HepG2 (cell line): Measurements from ENCODE around the gene SOS2. TPM values are rescaled to one million over a fixed set of nuclear protein-coding genes. Genes with fewer than 3 reads are reported as not detected.

Source experiments
- CENPT ChIP-seq: sonication (generic); formaldehyde crosslinking; IDR thresholded peaks from 2 replicates; pipeline ENCODE4 v1.8.0; 2022; ENCODE audit warnings: low read depth, mild to moderate bottlenecking, moderate library complexity, missing genetic modification reagents
- EZH2 ChIP-seq: conservative IDR thresholded peaks from 2 replicates; pipeline ENCODE4 v1.6.1; 2012; ENCODE audit warnings: mild to moderate bottlenecking, low read depth, low read length, moderate library complexity
- MATR3 ChIP-seq: sonication (generic); formaldehyde crosslinking; IDR thresholded peaks from 2 replicates; pipeline ENCODE4 v1.4.0; 2020; ENCODE audit warnings: missing genetic modification reagents
- MED13 ChIP-seq: sonication (generic); formaldehyde crosslinking; IDR thresholded peaks from 2 replicates; pipeline ENCODE4 v1.5.0; 2020; ENCODE audit warnings: missing genetic modification reagents
- NFE2L1 ChIP-seq: sonication (generic); formaldehyde crosslinking; IDR thresholded peaks from 2 replicates; pipeline ENCODE4 v1.4.0; 2020; ENCODE audit warnings: missing genetic modification reagents, mild to moderate bottlenecking, borderline replicate concordance
- RFX1 ChIP-seq: fragments of 450-650 bp; IDR thresholded peaks from 2 replicates; pipeline ENCODE4 v1.6.1; 2017
- SMAD1 ChIP-seq: sonication (generic); formaldehyde crosslinking; IDR thresholded peaks from 2 replicates; pipeline ENCODE4 v1.4.0; 2020; ENCODE audit warnings: missing genetic modification reagents, low read depth, mild to moderate bottlenecking, borderline replicate concordance
- SPEN ChIP-seq: sonication (generic); formaldehyde crosslinking; IDR thresholded peaks from 2 replicates; pipeline ENCODE4 v1.5.1; 2020; ENCODE audit warnings: low read depth, mild to moderate bottlenecking, missing genetic modification reagents
- TBX2 ChIP-seq: sonication (generic); formaldehyde crosslinking; IDR thresholded peaks from 2 replicates; pipeline ENCODE4 v1.5.0; 2020; ENCODE audit warnings: missing genetic modification reagents, mild to moderate bottlenecking, borderline replicate concordance
- ZBTB1 ChIP-seq: sonication (generic); formaldehyde crosslinking; IDR thresholded peaks from 2 replicates; pipeline ENCODE4 v1.4.0; 2020; ENCODE audit warnings: missing genetic modification reagents, borderline replicate concordance
- ZFP41 ChIP-seq: sonication (generic); formaldehyde crosslinking; IDR thresholded peaks from 2 replicates; pipeline ENCODE4 v1.4.0; 2020; ENCODE audit warnings: mild to moderate bottlenecking, missing genetic modification reagents, borderline replicate concordance
- ZMAT3 ChIP-seq: sonication (generic); formaldehyde crosslinking; conservative IDR thresholded peaks from 2 replicates; pipeline ENCODE4 v1.7.0; 2021; ENCODE audit warnings: missing genetic modification reagents
- ZNF17 ChIP-seq: sonication (generic); formaldehyde crosslinking; IDR thresholded peaks from 2 replicates; pipeline ENCODE4 v1.5.0; 2020; ENCODE audit warnings: mild to moderate bottlenecking, missing genetic modification reagents
- ZNF205 ChIP-seq: IDR thresholded peaks from 2 replicates; pipeline ENCODE4 v1.6.1; 2018; ENCODE audit warnings: missing biosample characterization, missing genetic modification reagents
- ZNF30 ChIP-seq: sonication (generic); formaldehyde crosslinking; IDR thresholded peaks from 2 replicates; pipeline ENCODE4 v1.5.0; 2020; ENCODE audit warnings: mild to moderate bottlenecking, missing genetic modification reagents
- ZNF430 ChIP-seq: sonication (generic); formaldehyde crosslinking; IDR thresholded peaks from 2 replicates; pipeline ENCODE4 v1.9.0; 2021; ENCODE audit warnings: mild to moderate bottlenecking, missing genetic modification reagents
- ZNF670 ChIP-seq: sonication (generic); formaldehyde crosslinking; IDR thresholded peaks from 2 replicates; pipeline ENCODE4 v1.8.0; 2022; ENCODE audit warnings: mild to moderate bottlenecking, missing genetic modification reagents, borderline replicate concordance
- ZNF7 ChIP-seq: IDR thresholded peaks from 2 replicates; pipeline ENCODE4 v1.6.1; 2016; ENCODE audit warnings: missing biosample characterization, missing genetic modification reagents
- polyA plus RNA-seq, 8 experiments: library from polyadenylated mRNA; depleted of rRNA in 3 of 8; stranded (reverse) in 7 of 8; unstranded in 1 of 8; fragments of >200 nt; fragmentation: Illumina TruSeq in 4 of 8; extraction: Trizol in 4 of 8; gene quantifications; 2 replicates each; pipeline versions ENCODE4 v1.2.1 to v1.2.3, GENCODE V29; 2011 to 2016; ENCODE audit warnings: low read depth in 4 of 8, missing spikeins in 1 of 8, mixed read lengths in 1 of 8; ENCODE audit not compliant: insufficient read depth in 1 of 8
- total RNA-seq, 5 experiments: library from RNA; depleted of rRNA; stranded (reverse); fragments of >200 nt; fragmentation: Illumina TruSeq; extraction: Trizol; gene quantifications; 2 replicates each; pipeline ENCODE4 v1.2.3, GENCODE V29; 2016; ENCODE audit warnings: low read depth in 1 of 5
- TF ChIP-seq, protein P1 (sequence below): sonication (generic); formaldehyde crosslinking; IDR thresholded peaks from 2 replicates; pipeline ENCODE4 v1.4.0; 2020; ENCODE audit warnings: mild to moderate bottlenecking, missing genetic modification reagents
- TF ChIP-seq, protein P2 (sequence below): sonication (generic); formaldehyde crosslinking; IDR thresholded peaks from 2 replicates; pipeline ENCODE4 v1.5.1; 2020; ENCODE audit warnings: mild to moderate bottlenecking, moderate library complexity, missing genetic modification reagents
- TF ChIP-seq, protein P3 (sequence below): sonication (generic); formaldehyde crosslinking; IDR thresholded peaks from 2 replicates; pipeline ENCODE4 v1.4.0; 2020; ENCODE audit warnings: missing genetic modification reagents, mild to moderate bottlenecking, borderline replicate concordance
- TF ChIP-seq, protein P4 (sequence below): conservative IDR thresholded peaks from 2 replicates; pipeline ENCODE4 v1.6.1; 2018; ENCODE audit warnings: missing genetic modification reagents

SOS2 gene
- total and polyA plus RNA-seq, 2 of the 13 experiments (the other 11 are each of a cell fraction or from before 2014, with no cell fraction given): 9.3 to 12.1 TPM

DNA sequence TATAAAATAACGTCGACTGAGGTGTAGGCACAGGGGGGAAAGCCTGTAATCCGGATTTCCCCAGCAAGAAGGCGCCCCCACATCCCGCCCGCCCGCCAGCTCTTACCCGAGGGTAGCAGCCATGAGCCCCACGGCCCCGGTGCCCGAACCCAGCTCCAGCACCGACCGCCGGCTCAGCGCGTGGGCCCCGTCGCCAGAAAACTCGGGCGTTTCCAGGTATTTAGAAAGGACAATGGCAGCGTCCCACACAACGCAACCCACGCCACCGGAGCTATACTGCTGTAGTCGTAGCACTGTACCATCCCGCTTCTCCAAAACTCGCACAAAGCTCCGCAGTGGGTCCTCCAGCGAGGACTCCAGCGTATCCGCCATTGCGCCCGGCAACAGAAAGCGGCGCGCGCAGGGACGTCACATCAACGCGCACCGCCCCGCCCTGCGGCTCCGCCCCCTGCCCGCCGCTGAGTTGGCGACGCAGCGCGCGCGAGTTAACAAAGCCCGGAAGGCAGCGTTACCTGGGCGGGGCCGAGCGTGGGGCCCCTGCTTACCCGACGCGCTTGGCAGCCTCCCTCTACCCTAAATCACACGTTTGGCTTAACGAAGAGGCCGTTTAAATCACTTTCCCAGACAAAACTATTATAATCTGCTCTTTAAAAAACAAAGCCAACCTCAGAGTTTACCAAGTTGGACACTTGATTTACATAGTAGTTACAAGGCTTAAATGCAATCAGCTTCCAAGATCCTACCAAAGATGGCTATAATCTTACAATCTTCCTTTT is 115.0 kb downstream of the SOS2 start, which contains the start of gene VCPKMT (continued):
- no peak for TF ChIP-seq CENPT (CRISPR knock-in tag)
- TF ChIP-seq SPEN: peak; percentile 91
- TF ChIP-seq, protein P1, sequence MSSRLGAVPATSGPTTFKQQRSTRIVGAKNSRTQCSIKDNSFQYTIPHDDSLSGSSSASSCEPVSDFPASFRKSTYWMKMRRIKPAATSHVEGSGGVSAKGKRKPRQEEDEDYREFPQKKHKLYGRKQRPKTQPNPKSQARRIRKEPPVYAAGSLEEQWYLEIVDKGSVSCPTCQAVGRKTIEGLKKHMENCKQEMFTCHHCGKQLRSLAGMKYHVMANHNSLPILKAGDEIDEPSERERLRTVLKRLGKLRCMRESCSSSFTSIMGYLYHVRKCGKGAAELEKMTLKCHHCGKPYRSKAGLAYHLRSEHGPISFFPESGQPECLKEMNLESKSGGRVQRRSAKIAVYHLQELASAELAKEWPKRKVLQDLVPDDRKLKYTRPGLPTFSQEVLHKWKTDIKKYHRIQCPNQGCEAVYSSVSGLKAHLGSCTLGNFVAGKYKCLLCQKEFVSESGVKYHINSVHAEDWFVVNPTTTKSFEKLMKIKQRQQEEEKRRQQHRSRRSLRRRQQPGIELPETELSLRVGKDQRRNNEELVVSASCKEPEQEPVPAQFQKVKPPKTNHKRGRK: no peak; the same call in 1 of the 2 replicates
- no peak for TF ChIP-seq ZNF7 (CRISPR knock-in tag)
- no peak for TF ChIP-seq ZNF30
- no peak for TF ChIP-seq ZNF17 (CRISPR knock-in tag)
- TF ChIP-seq RFX1: no peak
- TF ChIP-seq SMAD1: no peak
- no peak for TF ChIP-seq MATR3 (CRISPR knock-in tag)
- TF ChIP-seq, protein P2, sequence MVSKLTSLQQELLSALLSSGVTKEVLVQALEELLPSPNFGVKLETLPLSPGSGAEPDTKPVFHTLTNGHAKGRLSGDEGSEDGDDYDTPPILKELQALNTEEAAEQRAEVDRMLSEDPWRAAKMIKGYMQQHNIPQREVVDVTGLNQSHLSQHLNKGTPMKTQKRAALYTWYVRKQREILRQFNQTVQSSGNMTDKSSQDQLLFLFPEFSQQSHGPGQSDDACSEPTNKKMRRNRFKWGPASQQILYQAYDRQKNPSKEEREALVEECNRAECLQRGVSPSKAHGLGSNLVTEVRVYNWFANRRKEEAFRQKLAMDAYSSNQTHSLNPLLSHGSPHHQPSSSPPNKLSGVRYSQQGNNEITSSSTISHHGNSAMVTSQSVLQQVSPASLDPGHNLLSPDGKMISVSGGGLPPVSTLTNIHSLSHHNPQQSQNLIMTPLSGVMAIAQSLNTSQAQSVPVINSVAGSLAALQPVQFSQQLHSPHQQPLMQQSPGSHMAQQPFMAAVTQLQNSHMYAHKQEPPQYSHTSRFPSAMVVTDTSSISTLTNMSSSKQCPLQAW (CRISPR knock-in tag): peak; percentile 76; the same call in 1 of the 2 replicates
- TF ChIP-seq ZNF430 (CRISPR knock-in tag): peak; percentile 81; the same call in 1 of the 2 replicates
- TF ChIP-seq ZFP41: 0 out of 2 replicates have a peak, but pooled peaks have one; percentile 44
- peak; percentile 79; the same call in 1 of the 2 replicates for TF ChIP-seq ZNF670 (CRISPR knock-in tag)
- TF ChIP-seq, protein P3, sequence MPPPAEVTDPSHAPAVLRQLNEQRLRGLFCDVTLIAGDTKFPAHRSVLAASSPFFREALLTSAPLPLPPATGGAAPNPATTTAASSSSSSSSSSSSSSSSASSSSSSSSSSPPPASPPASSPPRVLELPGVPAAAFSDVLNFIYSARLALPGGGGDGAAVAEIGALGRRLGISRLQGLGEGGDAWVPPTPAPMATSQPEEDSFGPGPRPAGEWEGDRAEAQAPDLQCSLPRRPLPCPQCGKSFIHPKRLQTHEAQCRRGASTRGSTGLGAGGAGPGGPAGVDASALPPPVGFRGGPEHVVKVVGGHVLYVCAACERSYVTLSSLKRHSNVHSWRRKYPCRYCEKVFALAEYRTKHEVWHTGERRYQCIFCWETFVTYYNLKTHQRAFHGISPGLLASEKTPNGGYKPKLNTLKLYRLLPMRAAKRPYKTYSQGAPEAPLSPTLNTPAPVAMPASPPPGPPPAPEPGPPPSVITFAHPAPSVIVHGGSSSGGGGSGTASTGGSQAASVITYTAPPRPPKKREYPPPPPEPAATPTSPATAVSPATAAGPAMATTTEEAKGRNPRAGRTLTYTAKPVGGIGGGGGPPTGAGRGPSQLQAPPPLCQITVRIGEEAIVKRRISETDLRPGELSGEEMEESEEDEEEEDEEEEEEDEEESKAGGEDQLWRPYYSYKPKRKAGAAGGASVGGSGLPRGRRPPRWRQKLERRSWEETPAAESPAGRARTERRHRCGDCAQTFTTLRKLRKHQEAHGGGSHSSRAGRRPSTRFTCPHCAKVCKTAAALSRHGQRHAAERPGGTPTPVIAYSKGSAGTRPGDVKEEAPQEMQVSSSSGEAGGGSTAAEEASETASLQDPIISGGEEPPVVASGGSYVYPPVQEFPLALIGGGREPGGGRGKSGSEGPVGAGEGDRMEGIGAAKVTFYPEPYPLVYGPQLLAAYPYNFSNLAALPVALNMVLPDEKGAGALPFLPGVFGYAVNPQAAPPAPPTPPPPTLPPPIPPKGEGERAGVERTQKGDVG (CRISPR knock-in tag): 0 out of 2 replicates have a peak, but pooled peaks have one; percentile 59
- no peak for TF ChIP-seq EZH2
- TF ChIP-seq ZMAT3 (CRISPR knock-in tag): 0 out of 2 replicates have a peak, but pooled peaks have one; percentile 51
- TF ChIP-seq, protein P4, sequence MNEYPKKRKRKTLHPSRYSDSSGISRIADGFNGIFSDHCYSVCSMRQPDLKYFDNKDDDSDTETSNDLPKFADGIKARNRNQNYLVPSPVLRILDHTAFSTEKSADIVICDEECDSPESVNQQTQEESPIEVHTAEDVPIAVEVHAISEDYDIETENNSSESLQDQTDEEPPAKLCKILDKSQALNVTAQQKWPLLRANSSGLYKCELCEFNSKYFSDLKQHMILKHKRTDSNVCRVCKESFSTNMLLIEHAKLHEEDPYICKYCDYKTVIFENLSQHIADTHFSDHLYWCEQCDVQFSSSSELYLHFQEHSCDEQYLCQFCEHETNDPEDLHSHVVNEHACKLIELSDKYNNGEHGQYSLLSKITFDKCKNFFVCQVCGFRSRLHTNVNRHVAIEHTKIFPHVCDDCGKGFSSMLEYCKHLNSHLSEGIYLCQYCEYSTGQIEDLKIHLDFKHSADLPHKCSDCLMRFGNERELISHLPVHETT (CRISPR knock-in tag): no peak
- peak; percentile 89 for TF ChIP-seq TBX2 (CRISPR knock-in tag)
- TF ChIP-seq NFE2L1 (CRISPR knock-in tag): no peak
- no peak for TF ChIP-seq ZNF205 (CRISPR knock-in tag)
- TF ChIP-seq MED13: no peak
- TF ChIP-seq ZBTB1 (CRISPR knock-in tag): no peak
